ENCODE results near the gene MRPL43.
A peak's percentile ranks its signal among the peaks of the same experiment; 100 is the strongest.

MRPL43 gene

DNA sequence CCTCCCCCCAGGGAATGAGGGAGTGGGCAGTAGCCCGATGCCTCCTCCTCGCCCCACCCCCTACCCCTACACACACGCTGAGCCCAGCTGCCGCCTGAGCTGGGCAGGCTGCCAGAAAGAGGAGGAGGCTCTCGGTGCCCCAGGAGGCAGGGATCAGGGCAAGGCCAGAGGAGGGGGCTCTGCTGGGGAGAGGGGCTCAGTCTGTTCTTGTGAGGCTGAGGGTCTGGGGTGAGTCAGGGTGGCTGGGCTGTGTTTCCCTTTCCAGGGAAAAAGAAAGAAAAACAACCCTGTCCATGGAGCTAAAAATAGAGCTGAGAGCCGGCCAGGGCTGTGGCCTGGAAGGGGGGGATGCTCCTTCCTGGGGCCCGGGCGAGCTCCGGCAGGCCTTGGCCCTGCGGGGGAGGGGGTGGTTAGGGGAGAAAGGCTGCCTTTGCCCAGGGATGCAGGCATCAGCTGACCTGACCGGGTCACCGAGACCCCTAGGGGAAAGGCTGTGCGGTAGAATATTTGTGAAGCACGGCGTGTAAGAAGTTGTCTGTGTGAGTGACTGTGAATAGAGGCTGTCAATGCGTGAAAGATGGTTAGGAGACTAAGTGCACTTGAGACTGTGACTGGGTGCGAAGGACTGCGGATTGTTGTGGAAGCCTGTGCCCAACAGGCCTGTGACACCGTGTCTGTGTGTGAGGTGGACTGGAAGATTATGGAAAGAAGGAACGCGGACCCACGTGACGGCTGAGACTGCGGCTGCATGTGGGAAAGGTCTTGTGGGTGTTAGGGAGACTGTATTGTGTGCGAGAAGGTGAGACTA, 11.1 kb upstream of the MRPL43 start:
- in situ Hi-C loops (cut with HindIII; ENCODE audit: low sequenced_read_pairs): loop anchor here (5.0 kb wide), 1 partner anchor 34 kb away; the partner anchor contains the start of genes PDZD7 and SFXN3
- peak overlapping the region; percentile 91 for H3K4me3 ChIP-seq (ENCODE audit: low read depth, low read length)
- TF ChIP-seq, protein P1, sequence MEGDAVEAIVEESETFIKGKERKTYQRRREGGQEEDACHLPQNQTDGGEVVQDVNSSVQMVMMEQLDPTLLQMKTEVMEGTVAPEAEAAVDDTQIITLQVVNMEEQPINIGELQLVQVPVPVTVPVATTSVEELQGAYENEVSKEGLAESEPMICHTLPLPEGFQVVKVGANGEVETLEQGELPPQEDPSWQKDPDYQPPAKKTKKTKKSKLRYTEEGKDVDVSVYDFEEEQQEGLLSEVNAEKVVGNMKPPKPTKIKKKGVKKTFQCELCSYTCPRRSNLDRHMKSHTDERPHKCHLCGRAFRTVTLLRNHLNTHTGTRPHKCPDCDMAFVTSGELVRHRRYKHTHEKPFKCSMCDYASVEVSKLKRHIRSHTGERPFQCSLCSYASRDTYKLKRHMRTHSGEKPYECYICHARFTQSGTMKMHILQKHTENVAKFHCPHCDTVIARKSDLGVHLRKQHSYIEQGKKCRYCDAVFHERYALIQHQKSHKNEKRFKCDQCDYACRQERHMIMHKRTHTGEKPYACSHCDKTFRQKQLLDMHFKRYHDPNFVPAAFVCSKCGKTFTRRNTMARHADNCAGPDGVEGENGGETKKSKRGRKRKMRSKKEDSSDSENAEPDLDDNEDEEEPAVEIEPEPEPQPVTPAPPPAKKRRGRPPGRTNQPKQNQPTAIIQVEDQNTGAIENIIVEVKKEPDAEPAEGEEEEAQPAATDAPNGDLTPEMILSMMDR (IDR thresholded peaks at IDR 0.05; ENCODE audit: low read depth, low read length, missing control alignments): no peak
- DNase-seq (ENCODE audit: low read depth): peak; percentile 64

DNA sequence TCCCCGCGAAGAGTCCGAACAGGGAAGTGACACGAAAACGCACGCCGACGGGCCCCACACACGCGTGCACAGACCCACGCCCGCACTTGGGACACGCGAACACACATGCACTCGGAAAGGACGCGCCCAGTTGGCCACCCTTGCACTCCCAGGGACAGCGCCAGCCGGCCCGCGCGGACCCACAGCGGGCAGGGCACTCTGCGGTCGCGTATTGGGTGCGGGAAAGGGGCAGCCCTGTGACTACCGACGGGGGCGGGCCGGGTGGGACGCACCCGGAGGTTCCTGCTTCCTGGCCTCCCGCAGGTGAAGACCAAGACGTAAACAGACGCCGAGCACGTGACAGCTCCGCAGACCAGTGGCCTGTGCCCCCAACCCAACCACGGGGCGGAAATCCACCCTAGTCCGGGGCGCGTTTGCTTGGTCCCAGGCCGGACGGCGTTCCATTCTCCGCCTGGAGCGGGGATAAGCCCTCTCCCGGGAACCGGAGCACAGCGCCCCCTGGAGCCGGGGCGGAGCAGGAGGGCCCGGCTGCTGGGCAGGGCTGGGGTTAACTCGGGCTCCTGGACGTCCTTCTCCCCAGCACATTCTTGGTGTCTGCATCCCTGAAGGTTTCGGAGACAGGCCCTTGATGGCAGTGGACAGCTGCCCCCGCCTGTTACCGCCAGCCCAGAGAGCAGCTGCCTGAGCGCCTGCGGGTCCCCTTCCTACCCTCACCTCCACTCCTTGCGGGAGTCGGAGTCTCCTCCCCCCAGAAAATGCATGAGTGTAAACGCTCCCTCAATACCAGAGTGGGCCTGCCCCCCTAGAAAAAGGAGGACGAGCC, 10.3 kb upstream of the MRPL43 start:
- in situ Hi-C loops (cut with HindIII; ENCODE audit: low sequenced_read_pairs): loop anchor here (5.0 kb wide), 1 partner anchor 35 kb away; the partner anchor contains the start of genes PDZD7 and SFXN3
- DNase-seq (ENCODE audit: low read depth): no peak
- peak overlapping the region; percentile 91 for H3K4me3 ChIP-seq (ENCODE audit: low read depth, low read length)
- TF ChIP-seq, protein P1 (IDR thresholded peaks at IDR 0.05; ENCODE audit: low read depth, low read length, missing control alignments): peak; percentile 92

DNA sequence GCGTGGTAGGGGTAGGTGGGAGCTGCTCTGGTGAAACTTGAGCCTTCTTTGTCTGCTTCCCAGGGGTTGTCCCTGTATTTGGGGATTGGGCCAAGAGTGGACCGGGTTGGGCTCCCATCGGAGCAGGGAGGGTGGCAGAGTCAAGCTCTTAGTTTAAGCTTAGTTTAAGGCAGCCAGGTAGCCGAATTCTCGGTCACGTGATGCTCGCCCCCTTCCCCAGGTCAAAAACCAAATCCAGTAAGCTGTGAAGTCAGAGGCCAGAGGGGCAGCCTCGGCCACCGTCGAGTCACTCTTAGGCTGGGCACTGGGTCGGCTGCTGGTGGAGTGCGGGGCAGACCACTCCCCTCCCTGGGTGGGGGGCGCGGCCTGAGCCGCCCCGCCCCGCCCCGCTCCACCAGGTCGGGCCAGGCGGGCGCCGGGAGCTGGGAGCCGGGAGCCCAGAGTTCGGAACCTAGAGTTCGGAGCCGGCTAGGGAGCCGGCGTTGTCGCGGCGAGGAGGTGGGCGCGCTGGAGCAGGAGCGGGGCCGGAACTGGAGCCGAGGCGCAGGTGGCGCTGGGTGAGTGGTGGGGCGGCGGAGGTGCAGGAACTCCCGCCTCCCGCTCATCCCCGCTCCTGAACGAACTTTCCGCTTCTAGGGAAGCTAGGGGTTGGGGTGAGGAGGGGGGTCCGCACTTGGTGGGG, 9.5 kb upstream of the MRPL43 start:
- in situ Hi-C loops (cut with HindIII; ENCODE audit: low sequenced_read_pairs): loop anchor here (5.0 kb wide), 1 partner anchor 35 kb away; the partner anchor contains the start of genes PDZD7 and SFXN3
- H3K4me3 ChIP-seq (ENCODE audit: low read depth, low read length): peak overlapping the region; percentile 91
- no peak for DNase-seq (ENCODE audit: low read depth)
- TF ChIP-seq, protein P1 (IDR thresholded peaks at IDR 0.05; ENCODE audit: low read depth, low read length, missing control alignments): no peak

DNA sequence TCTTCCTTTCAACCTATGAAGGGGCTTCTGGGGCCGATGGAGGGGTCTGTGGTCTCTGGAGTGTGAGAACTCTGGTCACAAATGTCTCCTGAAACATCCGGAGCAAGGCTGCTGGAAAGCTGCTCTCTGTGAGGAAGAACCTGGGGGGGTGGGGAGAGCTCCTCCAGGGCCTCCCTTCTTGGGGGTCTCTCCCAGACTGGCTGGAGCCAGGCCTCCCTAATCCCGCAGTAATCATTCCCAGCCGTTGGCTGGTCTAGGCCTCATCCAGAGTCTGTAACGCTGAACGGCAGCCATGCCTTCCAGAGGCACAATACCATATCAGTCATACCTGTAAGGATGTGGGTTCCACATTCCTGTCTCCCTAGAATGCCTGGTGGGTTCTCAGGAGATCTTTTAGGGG, 7.9 kb upstream of the MRPL43 start:
- H3K4me3 ChIP-seq (ENCODE audit: low read depth, low read length): no peak overlapping the region
- in situ Hi-C loops (cut with HindIII; ENCODE audit: low sequenced_read_pairs): loop anchor here (5.0 kb wide), 1 partner anchor 37 kb away; the partner anchor contains the start of genes PDZD7 and SFXN3
- DNase-seq (ENCODE audit: low read depth): no peak
- TF ChIP-seq, protein P1 (IDR thresholded peaks at IDR 0.05; ENCODE audit: low read depth, low read length, missing control alignments): no peak

DNA sequence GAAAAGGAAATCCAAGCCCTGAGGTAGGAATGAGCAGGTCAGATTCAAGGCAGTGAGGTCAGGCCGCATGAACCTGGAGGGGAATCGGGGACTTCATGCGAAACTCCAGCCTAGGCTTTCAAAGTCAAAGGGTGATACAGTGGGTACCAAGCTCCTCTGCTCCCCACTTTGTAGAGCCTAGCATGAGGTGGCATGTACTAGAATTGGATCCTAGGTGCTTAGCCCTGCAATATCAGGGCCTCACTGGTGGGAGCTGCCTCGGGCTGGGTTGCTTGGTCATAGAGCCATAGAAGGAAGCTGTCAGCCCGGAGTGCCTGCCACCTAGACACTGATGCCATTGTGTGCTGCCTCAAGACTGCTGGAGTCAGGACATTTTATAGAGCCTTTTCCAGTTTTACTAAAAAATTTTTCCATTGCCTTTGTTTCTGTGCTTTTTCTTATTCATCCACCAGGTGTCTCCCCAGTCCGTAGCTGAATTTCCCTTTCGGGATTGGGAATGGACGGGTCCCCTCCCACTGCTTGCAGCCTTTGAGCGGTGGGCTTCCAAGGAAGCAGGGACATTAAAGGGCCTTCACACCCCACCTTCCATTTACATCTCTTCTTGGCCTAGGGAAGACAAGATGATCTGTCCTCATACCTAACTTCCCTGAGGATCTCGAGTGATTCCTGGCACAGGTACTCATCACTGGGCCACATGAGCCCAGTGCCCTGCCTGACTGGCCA, 6.8 kb upstream of the MRPL43 start:
- H3K4me3 ChIP-seq (ENCODE audit: low read depth, low read length): no peak overlapping the region
- no peak for DNase-seq (ENCODE audit: low read depth)
- in situ Hi-C loops (cut with HindIII; ENCODE audit: low sequenced_read_pairs): no loop called here
- TF ChIP-seq, protein P1 (IDR thresholded peaks at IDR 0.05; ENCODE audit: low read depth, low read length, missing control alignments): peak; percentile 71
